Activated T-helper 2 cell treated with anti-CD3 and anti-CD28 coated beads, Interferon-gamma antibody, Interleukin-2, Interleukin-4, amounts not matched to agents 10 μg/mL and 5 μg/mL and 100 μg/mL, durations not matched to agents 14 hours and 24 hours and 36 hours (primary cell): ENCODE results near the gene MRNIP. TPM values are rescaled to one million over a fixed set of nuclear protein-coding genes. Genes with fewer than 3 reads are reported as not detected.

Experiments used
- DNase-seq: peaks from one replicate; pipeline ENCODE4 v3.0.0; 2021; ENCODE audit warnings: low spot score
- H3K27ac Mint-ChIP-seq: one replicate; pipeline ENCODE4 v1.8.0; 2021; ENCODE audit warnings: mixed read lengths
- H3K27me3 Mint-ChIP-seq: one replicate; pipeline ENCODE4 v1.8.0; 2021; ENCODE audit warnings: low read depth, mixed read lengths
- H3K36me3 Mint-ChIP-seq: one replicate; pipeline ENCODE4 v1.8.0; 2021; ENCODE audit warnings: low read depth, mixed read lengths
- H3K4me1 Mint-ChIP-seq: one replicate; pipeline ENCODE4 v1.8.0; 2021; ENCODE audit warnings: low read depth, mixed read lengths
- H3K4me3 Mint-ChIP-seq: one replicate; pipeline ENCODE4 v1.8.0; 2021; ENCODE audit warnings: low read depth, mild to moderate bottlenecking, moderate library complexity, mixed read lengths
- H3K9me3 Mint-ChIP-seq: one replicate; pipeline ENCODE4 v1.8.0; 2021; ENCODE audit warnings: mixed read lengths
- intact Hi-C: fragments of 100-400 bp; cut with micrococcal nuclease; formaldehyde crosslinking; loops from one replicate; pipeline ENCODE4 v1.15.1; 2023
- total RNA-seq: library from RNA; stranded (reverse); gene quantifications from 2 replicates; pipeline ENCODE4 v1.2.3, GENCODE V29; 2022

Gene MRNIP
- total RNA-seq, 1 donor from 2014 or later: 30.1 TPM

- Mint-ChIP-seq H3K4me1 (no peaks in the 10 kb centered on the region), H3K36me3 (peaks cover 74% of the 10 kb centered on the region), H3K9me3 (peaks cover 30% of the 10 kb centered on the region), H3K27ac (no peak overlapping the region), H3K27me3 (no peaks in the 10 kb centered on the region), H3K4me3 (no peak overlapping the region)
- no peak for DNase-seq
- intact Hi-C loops: no loop called here
Observed at GRCh38 chr5:179883163-179883562, 24.5 kb upstream of the MRNIP start.

GRCh38 chr5:179882338-179882737 is 23.7 kb upstream of the MRNIP start:
- no peaks in the 10 kb centered on the region for H3K27me3 Mint-ChIP-seq
- H3K4me1 Mint-ChIP-seq: no peaks in the 10 kb centered on the region
- H3K36me3 Mint-ChIP-seq: peaks cover 72% of the 10 kb centered on the region
- peaks cover 30% of the 10 kb centered on the region for H3K9me3 Mint-ChIP-seq
- intact Hi-C loops: no loop called here
- H3K4me3 Mint-ChIP-seq: no peak overlapping the region
- no peak overlapping the region for H3K27ac Mint-ChIP-seq
- DNase-seq: no peak

GRCh38 chr5:179880848-179881590 is 22.4 kb upstream of the MRNIP start:
- H3K27me3 Mint-ChIP-seq: no peaks in the 10 kb centered on the region
- H3K4me1 Mint-ChIP-seq: no peaks in the 10 kb centered on the region
- no peak overlapping the region for H3K27ac Mint-ChIP-seq
- no peak overlapping the region for H3K4me3 Mint-ChIP-seq
- peaks cover 66% of the 10 kb centered on the region for H3K36me3 Mint-ChIP-seq
- peaks cover 30% of the 10 kb centered on the region for H3K9me3 Mint-ChIP-seq
- no peak for DNase-seq
- intact Hi-C loops: no loop called here

DNA sequence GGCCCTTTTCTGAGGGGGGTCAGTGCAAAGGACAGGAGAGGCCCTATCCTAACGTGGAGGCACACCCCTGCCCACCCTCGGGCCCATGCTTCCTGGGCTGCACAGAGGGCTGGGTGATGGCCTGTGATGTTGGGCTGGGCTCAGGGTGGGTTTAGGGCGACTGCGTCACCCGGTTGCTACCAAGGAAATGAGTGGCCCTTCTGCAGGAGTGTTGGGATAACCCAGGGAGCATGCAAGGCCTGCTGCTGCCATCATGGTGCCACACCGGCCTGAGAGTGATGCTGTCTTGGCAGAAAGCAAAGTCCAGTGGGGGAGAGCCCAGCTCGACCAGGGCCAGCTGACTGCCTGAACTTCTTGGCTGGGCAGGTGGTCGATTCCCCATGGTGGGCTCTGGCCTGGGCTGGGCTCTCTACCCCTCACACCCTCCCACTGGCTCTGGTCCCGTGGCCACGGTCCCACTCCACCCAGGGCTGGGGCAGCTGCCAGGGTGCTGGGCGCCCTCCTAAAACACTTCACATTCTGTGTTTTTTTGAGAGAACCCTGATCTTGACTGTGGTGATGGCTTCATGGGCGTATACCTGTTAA is 21.5 kb upstream of the MRNIP start:
- intact Hi-C loops: no loop called here
- Mint-ChIP-seq H3K36me3 (peaks cover 62% of the 10 kb centered on the region), H3K4me1 (no peaks in the 10 kb centered on the region), H3K27me3 (no peaks in the 10 kb centered on the region), H3K9me3 (peaks cover 23% of the 10 kb centered on the region), H3K4me3 (no peak overlapping the region), H3K27ac (no peak overlapping the region)
- DNase-seq: no peak

DNA sequence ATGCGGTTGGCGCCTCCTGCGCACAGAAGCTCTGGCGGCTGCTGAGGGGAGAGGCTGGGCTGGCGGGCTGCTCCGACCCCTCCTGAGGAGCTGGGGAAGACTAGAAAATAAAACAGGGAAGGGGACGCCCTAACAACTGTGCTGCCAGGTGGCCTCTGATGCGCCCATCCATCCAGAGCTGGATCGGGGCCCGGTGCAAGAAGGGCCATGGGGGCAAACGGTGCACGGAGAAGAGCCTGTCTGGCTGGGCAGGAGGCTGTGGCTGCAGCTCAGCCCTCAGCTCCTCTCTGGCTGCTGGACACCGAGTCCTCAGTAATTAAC is 21.0 kb upstream of the MRNIP start:
- H3K4me1 Mint-ChIP-seq: no peaks in the 10 kb centered on the region
- DNase-seq: no peak
- no peak overlapping the region for H3K27ac Mint-ChIP-seq
- H3K4me3 Mint-ChIP-seq: no peak overlapping the region
- H3K36me3 Mint-ChIP-seq: peaks cover 62% of the 10 kb centered on the region
- intact Hi-C loops: no loop called here
- H3K27me3 Mint-ChIP-seq: no peaks in the 10 kb centered on the region
- H3K9me3 Mint-ChIP-seq: peaks cover 18% of the 10 kb centered on the region

GRCh38 chr5:179879003-179879689 is 20.5 kb upstream of the MRNIP start:
- H3K9me3 Mint-ChIP-seq: peaks cover 14% of the 10 kb centered on the region

GRCh38 chr5:179878222-179879002 is 19.8 kb upstream of the MRNIP start:
- intact Hi-C loops: no loop called here
- no peak overlapping the region for H3K27ac Mint-ChIP-seq
- peaks cover 55% of the 10 kb centered on the region for H3K36me3 Mint-ChIP-seq
- DNase-seq: no peak
- peaks cover 7% of the 10 kb centered on the region for H3K9me3 Mint-ChIP-seq
- H3K4me1 Mint-ChIP-seq: no peaks in the 10 kb centered on the region
- H3K4me3 Mint-ChIP-seq: no peak overlapping the region
- no peaks in the 10 kb centered on the region for H3K27me3 Mint-ChIP-seq

More at GRCh38 chr5:179879003-179879689, 20.5 kb upstream of the MRNIP start:
- Mint-ChIP-seq H3K4me1 (no peaks in the 10 kb centered on the region), H3K36me3 (peaks cover 58% of the 10 kb centered on the region), H3K27ac (no peak overlapping the region), H3K27me3 (no peaks in the 10 kb centered on the region), H3K4me3 (no peak overlapping the region)
- intact Hi-C loops: no loop called here
- no peak for DNase-seq

- DNase-seq: no peak
- Mint-ChIP-seq H3K27me3 (no peaks in the 10 kb centered on the region), H3K36me3 (peaks cover 45% of the 10 kb centered on the region), H3K4me1 (no peaks in the 10 kb centered on the region), H3K4me3 (no peak overlapping the region), H3K9me3 (no peaks in the 10 kb centered on the region), H3K27ac (no peak overlapping the region)
- intact Hi-C loops: no loop called here
Observed at GRCh38 chr5:179876610-179876952, 18.0 kb upstream of the MRNIP start.

GRCh38 chr5:179875741-179876609 is 17.4 kb upstream of the MRNIP start:
- Mint-ChIP-seq H3K27me3 (no peaks in the 10 kb centered on the region), H3K9me3 (no peaks in the 10 kb centered on the region), H3K27ac (no peak overlapping the region), H3K4me1 (no peaks in the 10 kb centered on the region), H3K36me3 (peaks cover 44% of the 10 kb centered on the region), H3K4me3 (no peak overlapping the region)
- DNase-seq: no peak
- intact Hi-C loops: no loop called here

DNA sequence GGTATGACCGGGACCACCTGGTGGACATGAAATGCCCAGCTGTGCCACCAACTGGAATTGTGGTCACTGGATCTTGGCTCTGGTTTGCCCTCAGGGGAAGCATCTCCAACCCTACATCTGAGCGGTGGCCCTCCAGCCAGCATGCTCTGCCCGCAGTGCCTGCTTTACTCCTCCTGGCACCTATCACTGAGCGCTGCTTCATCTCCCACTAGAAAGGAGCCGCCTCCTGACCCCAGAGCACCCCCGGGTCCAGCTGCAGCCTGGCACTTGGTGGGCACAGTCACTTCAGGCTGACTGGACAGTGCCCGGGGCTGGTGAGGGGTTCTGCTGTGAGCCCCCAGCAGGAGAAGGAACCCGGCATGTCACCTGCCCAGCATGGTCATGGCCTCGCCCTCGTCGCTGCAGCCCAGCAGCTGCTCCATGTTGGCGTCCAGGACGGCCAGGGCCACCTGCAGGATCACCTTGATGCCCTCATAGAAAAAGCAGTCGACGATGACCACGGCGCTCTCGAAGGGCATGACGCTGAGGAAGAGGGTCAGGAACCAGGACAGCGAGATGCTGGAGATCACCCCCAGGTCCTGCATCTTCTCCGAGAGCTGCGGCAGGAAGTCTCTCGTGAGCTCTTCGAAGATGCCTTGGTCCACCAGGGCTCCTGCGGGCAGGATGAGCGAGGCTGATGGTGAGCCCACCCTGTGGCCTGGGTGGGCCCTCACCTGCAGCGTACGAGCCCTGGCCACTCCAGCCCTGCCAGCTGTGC is 16.1 kb upstream of the MRNIP start:
- H3K27me3 Mint-ChIP-seq: no peaks in the 10 kb centered on the region
- H3K27ac Mint-ChIP-seq: no peak overlapping the region
- intact Hi-C loops: no loop called here
- H3K4me1 Mint-ChIP-seq: no peaks in the 10 kb centered on the region
- no peak for DNase-seq
- H3K36me3 Mint-ChIP-seq: peaks cover 48% of the 10 kb centered on the region
- no peaks in the 10 kb centered on the region for H3K9me3 Mint-ChIP-seq
- H3K4me3 Mint-ChIP-seq: no peak overlapping the region

- Mint-ChIP-seq H3K4me3 (no peak overlapping the region), H3K27me3 (no peaks in the 10 kb centered on the region), H3K36me3 (peaks cover 45% of the 10 kb centered on the region), H3K27ac (no peak overlapping the region), H3K4me1 (no peaks in the 10 kb centered on the region), H3K9me3 (no peaks in the 10 kb centered on the region)
- intact Hi-C loops: no loop called here
- no peak for DNase-seq
Observed at GRCh38 chr5:179874136-179874535, 15.5 kb upstream of the MRNIP start.
